GM19395 (cell line): ENCODE data around the gene MKNK1.

Experiments
- ATAC-seq: cut with Tn5 transposase; IDR thresholded peaks from one replicate; pipeline ENCODE4 v1.9.1; 2021; ENCODE audit warnings: mild to moderate bottlenecking, moderate library complexity; ENCODE audit not compliant: unreplicated experiment

The MKNK1 gene

GRCh38 chr1:46544561-46545240 is 59.4 kb downstream of the MKNK1 start:
- ATAC-seq: no peak

- no peak for ATAC-seq
Measured at GRCh38 chr1:46543761-46544560, 60.1 kb downstream of the MKNK1 start.

GRCh38 chr1:46543382-46543760 is 60.7 kb downstream of the MKNK1 start:
- no peak for ATAC-seq

- no peak for ATAC-seq
Measured at GRCh38 chr1:46539972-46540371, 64.1 kb downstream of the MKNK1 start.

GRCh38 chr1:46538147-46538546 is 65.9 kb downstream of the MKNK1 start:
- ATAC-seq: no peak

GRCh38 chr1:46537651-46538050 is 66.4 kb downstream of the MKNK1 start:
- no peak for ATAC-seq

- ATAC-seq: no peak
Measured at GRCh38 chr1:46536527-46536926, 67.5 kb downstream of the MKNK1 start.

GRCh38 chr1:46535063-46535462 is 69.0 kb downstream of the MKNK1 start:
- no peak for ATAC-seq

GRCh38 chr1:46533179-46533864 is 70.7 kb downstream of the MKNK1 start:
- ATAC-seq: no peak

- ATAC-seq: no peak
Measured at GRCh38 chr1:46532498-46533178, 71.4 kb downstream of the MKNK1 start.

- ATAC-seq: no peak
Measured at GRCh38 chr1:46532095-46532494, 72.0 kb downstream of the MKNK1 start.

- no peak for ATAC-seq
Measured at GRCh38 chr1:46530791-46531409, 73.2 kb downstream of the MKNK1 start.

- no peak for ATAC-seq
Measured at GRCh38 chr1:46530311-46530710, 73.8 kb downstream of the MKNK1 start.

GRCh38 chr1:46529031-46529630 is 74.9 kb downstream of the MKNK1 start:
- no peak for ATAC-seq

GRCh38 chr1:46528297-46528955 is 75.6 kb downstream of the MKNK1 start:
- no peak for ATAC-seq

GRCh38 chr1:46527474-46528296 is 76.4 kb downstream of the MKNK1 start:
- ATAC-seq: peak; percentile 65

GRCh38 chr1:46526691-46527291 is 77.3 kb downstream of the MKNK1 start:
- no peak for ATAC-seq

- ATAC-seq: no peak
Measured at GRCh38 chr1:46526013-46526690, 77.9 kb downstream of the MKNK1 start.
